BLaER1 (cell line): Measurements from ENCODE around the gene AK5.

ENCODE experiments used
- H3K27ac ChIP-seq: shearing (Covaris generic); formaldehyde crosslinking; 2 replicates; pipeline ENCODE4 v1.8.1; 2022
- H3K27me3 ChIP-seq: shearing (Covaris generic); formaldehyde crosslinking; 2 replicates; pipeline ENCODE4 v1.8.1; 2022
- H3K36me3 ChIP-seq: shearing (Covaris generic); formaldehyde crosslinking; 2 replicates; pipeline ENCODE4 v1.8.1; 2022
- H3K4me1 ChIP-seq: shearing (Covaris generic); formaldehyde crosslinking; 2 replicates; pipeline ENCODE4 v1.8.1; 2022
- H3K4me2 ChIP-seq: shearing (Covaris generic); formaldehyde crosslinking; 2 replicates; pipeline ENCODE4 v1.8.1; 2022
- H3K4me3 ChIP-seq: shearing (Covaris generic); formaldehyde crosslinking; 2 replicates; pipeline ENCODE4 v1.8.1; 2022
- H3K9ac ChIP-seq: shearing (Covaris generic); formaldehyde crosslinking; 2 replicates; pipeline ENCODE4 v1.8.1; 2022
- H3K9me3 ChIP-seq: shearing (Covaris generic); formaldehyde crosslinking; 2 replicates; pipeline ENCODE4 v1.8.1; 2022
- H4K20me1 ChIP-seq: shearing (Covaris generic); formaldehyde crosslinking; 2 replicates; pipeline ENCODE4 v1.8.1; 2022
- Cebpa-rat ChIP-seq: shearing (Covaris generic); IDR thresholded peaks from 2 replicates; pipeline ENCODE4 v1.8.1; 2022

Gene AK5

GRCh38 chr1:77532641-77533040 is 250.8 kb downstream of the AK5 start:
- Histone ChIP-seq H3K9me3 (peaks cover 8% of the 10 kb centered on the region; the same call in 1 of the 2 replicates), H3K4me1 (no peaks in the 10 kb centered on the region), H3K27me3 (no peaks in the 10 kb centered on the region), H3K4me2 (no peak overlapping the region), H3K27ac (no peak overlapping the region), H3K36me3 (no peaks in the 10 kb centered on the region), H3K4me3 (no peak overlapping the region), H3K9ac (no peak overlapping the region), H4K20me1 (no peaks in the 10 kb centered on the region)
- TF ChIP-seq Cebpa-rat: no peak

- H3K36me3 ChIP-seq: no peaks in the 10 kb centered on the region
- no peak for TF ChIP-seq Cebpa-rat
- H3K4me1 ChIP-seq: peaks cover 10% of the 10 kb centered on the region
- H3K9ac ChIP-seq: no peak overlapping the region
- no peak overlapping the region for H3K4me2 ChIP-seq
- H3K9me3 ChIP-seq: peaks cover 8% of the 10 kb centered on the region; the same call in 1 of the 2 replicates
- no peaks in the 10 kb centered on the region for H3K27me3 ChIP-seq
- H3K4me3 ChIP-seq: no peak overlapping the region
- no peak overlapping the region for H3K27ac ChIP-seq
- H4K20me1 ChIP-seq: no peaks in the 10 kb centered on the region
These were observed 252.0 kb downstream of the AK5 start for GRCh38 chr1:77533660-77534305.

- peaks cover 16% of the 10 kb centered on the region for H3K4me1 ChIP-seq
- H3K4me3 ChIP-seq: no peak overlapping the region
- H4K20me1 ChIP-seq: no peaks in the 10 kb centered on the region
- no peak overlapping the region for H3K27ac ChIP-seq
- no peak overlapping the region for H3K4me2 ChIP-seq
- no peaks in the 10 kb centered on the region for H3K27me3 ChIP-seq
- peaks cover 8% of the 10 kb centered on the region; the same call in 1 of the 2 replicates for H3K9me3 ChIP-seq
- no peak for TF ChIP-seq Cebpa-rat
- H3K36me3 ChIP-seq: no peaks in the 10 kb centered on the region
- H3K9ac ChIP-seq: no peak overlapping the region
These were observed 252.6 kb downstream of the AK5 start for GRCh38 chr1:77534456-77534855.

- Histone ChIP-seq H3K27ac (no peak overlapping the region), H3K4me2 (no peak overlapping the region), H3K4me3 (no peak overlapping the region)
These were observed 255.0 kb downstream of the AK5 start for GRCh38 chr1:77536813-77537212.

GRCh38 chr1:77538956-77539518 is 257.2 kb downstream of the AK5 start:
- Histone ChIP-seq H3K36me3 (no peaks in the 10 kb centered on the region), H3K4me1 (peaks cover 52% of the 10 kb centered on the region), H3K4me3 (no peak overlapping the region), H4K20me1 (no peaks in the 10 kb centered on the region), H3K4me2 (peak overlapping the region; percentile 52), H3K9me3 (no peaks in the 10 kb centered on the region), H3K27me3 (no peaks in the 10 kb centered on the region), H3K27ac (no peak overlapping the region; the same call in 1 of the 2 replicates), H3K9ac (no peak overlapping the region)
- no peak for TF ChIP-seq Cebpa-rat

More at GRCh38 chr1:77536813-77537212, 255.0 kb downstream of the AK5 start:
- no peak overlapping the region for H3K9ac ChIP-seq
- H3K27me3 ChIP-seq: no peaks in the 10 kb centered on the region
- H3K36me3 ChIP-seq: no peaks in the 10 kb centered on the region
- H3K9me3 ChIP-seq: peaks cover 3% of the 10 kb centered on the region; the same call in 1 of the 2 replicates
- TF ChIP-seq Cebpa-rat: no peak
- no peaks in the 10 kb centered on the region for H4K20me1 ChIP-seq
- H3K4me1 ChIP-seq: peaks cover 40% of the 10 kb centered on the region

GRCh38 chr1:77539519-77540142 is 257.8 kb downstream of the AK5 start:
- Histone ChIP-seq H3K36me3 (no peaks in the 10 kb centered on the region), H3K9ac (no peak overlapping the region; the same call in 1 of the 2 replicates), H3K4me1 (peaks cover 53% of the 10 kb centered on the region), H3K4me3 (no peak overlapping the region), H3K4me2 (peak overlapping the region; percentile 52), H3K9me3 (no peaks in the 10 kb centered on the region), H3K27me3 (no peaks in the 10 kb centered on the region), H3K27ac (no peak overlapping the region; the same call in 1 of the 2 replicates), H4K20me1 (no peaks in the 10 kb centered on the region)
- TF ChIP-seq Cebpa-rat: no peak

- H3K4me3 ChIP-seq: no peak overlapping the region
- H3K9me3 ChIP-seq: no peaks in the 10 kb centered on the region
- H3K9ac ChIP-seq: no peak overlapping the region
- H3K4me1 ChIP-seq: peaks cover 63% of the 10 kb centered on the region
- H4K20me1 ChIP-seq: no peaks in the 10 kb centered on the region
- no peaks in the 10 kb centered on the region for H3K36me3 ChIP-seq
- peak overlapping the region; percentile 70; the same call in 1 of the 2 replicates for H3K27ac ChIP-seq
- no peak for TF ChIP-seq Cebpa-rat
- no peaks in the 10 kb centered on the region for H3K27me3 ChIP-seq
- H3K4me2 ChIP-seq: peak overlapping the region; percentile 52
These were observed 258.8 kb downstream of the AK5 start for GRCh38 chr1:77540501-77541161.

- Histone ChIP-seq H3K4me1 (peaks cover 68% of the 10 kb centered on the region), H4K20me1 (no peaks in the 10 kb centered on the region), H3K27me3 (no peaks in the 10 kb centered on the region), H3K36me3 (no peaks in the 10 kb centered on the region), H3K9me3 (no peaks in the 10 kb centered on the region), H3K9ac (peak overlapping the region; percentile 30; the same call in 1 of the 2 replicates), H3K27ac (peak overlapping the region; percentile 70; the same call in 1 of the 2 replicates), H3K4me3 (no peak overlapping the region), H3K4me2 (peak overlapping the region; percentile 52)
- TF ChIP-seq Cebpa-rat: 0 out of 2 replicates have a peak, but pooled peaks have one; percentile 9
These were observed 259.3 kb downstream of the AK5 start for GRCh38 chr1:77541162-77541545.

- Histone ChIP-seq H3K4me3 (no peak overlapping the region), H3K36me3 (no peaks in the 10 kb centered on the region), H3K9ac (no peak overlapping the region), H3K27me3 (no peaks in the 10 kb centered on the region), H3K27ac (no peak overlapping the region), H3K4me1 (peaks cover 74% of the 10 kb centered on the region), H3K9me3 (no peaks in the 10 kb centered on the region), H3K4me2 (no peak overlapping the region), H4K20me1 (no peaks in the 10 kb centered on the region)
- TF ChIP-seq Cebpa-rat: no peak
These were observed 261.1 kb downstream of the AK5 start for GRCh38 chr1:77542813-77543420.
